Measurements from ENCODE around the gene TEX264.

DNA sequence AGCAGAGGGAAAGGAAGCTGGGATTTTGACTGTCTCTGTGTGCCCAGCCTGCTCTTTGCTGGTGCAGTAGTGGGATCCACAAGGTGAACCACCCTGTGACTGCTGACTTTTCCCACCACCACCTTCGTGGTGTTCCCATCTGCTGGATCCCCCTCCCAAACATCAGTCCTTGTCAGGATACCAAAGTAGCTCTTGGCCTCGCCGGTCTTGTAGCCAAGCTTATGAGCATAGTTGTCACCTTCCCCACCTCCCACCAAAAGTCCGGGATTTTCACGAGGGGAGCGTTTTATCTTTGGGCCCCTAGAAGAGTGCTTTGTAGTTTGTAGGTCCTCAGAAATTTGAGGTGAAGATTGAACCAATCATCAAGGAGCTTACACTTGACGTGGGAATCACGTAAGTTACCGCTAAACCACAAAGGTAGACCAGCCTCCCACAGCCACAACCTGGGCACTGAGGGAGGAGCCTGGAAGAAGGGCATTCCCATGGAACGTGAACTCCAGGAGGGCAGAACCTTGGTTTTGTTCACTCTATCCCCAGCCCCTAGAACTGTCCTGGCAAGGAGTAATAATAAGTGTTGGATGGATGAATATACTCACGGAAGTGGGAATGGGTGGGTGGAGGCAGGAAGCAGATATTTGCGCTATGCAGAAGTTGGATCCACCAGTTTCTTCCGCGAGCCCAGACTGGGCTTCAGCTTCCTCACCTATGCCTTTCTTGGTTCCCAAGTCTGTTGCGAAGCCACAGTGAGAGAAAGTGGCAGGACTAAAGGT, 814 bp upstream of the TEX264 start:
- TF ChIP-seq, protein P1, sequence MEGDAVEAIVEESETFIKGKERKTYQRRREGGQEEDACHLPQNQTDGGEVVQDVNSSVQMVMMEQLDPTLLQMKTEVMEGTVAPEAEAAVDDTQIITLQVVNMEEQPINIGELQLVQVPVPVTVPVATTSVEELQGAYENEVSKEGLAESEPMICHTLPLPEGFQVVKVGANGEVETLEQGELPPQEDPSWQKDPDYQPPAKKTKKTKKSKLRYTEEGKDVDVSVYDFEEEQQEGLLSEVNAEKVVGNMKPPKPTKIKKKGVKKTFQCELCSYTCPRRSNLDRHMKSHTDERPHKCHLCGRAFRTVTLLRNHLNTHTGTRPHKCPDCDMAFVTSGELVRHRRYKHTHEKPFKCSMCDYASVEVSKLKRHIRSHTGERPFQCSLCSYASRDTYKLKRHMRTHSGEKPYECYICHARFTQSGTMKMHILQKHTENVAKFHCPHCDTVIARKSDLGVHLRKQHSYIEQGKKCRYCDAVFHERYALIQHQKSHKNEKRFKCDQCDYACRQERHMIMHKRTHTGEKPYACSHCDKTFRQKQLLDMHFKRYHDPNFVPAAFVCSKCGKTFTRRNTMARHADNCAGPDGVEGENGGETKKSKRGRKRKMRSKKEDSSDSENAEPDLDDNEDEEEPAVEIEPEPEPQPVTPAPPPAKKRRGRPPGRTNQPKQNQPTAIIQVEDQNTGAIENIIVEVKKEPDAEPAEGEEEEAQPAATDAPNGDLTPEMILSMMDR (IDR thresholded peaks at IDR 0.05 in 8 of 11, conservative IDR thresholded peaks at IDR 0.05 in 3 of 11), result no peak
- TF ChIP-seq POLR2A (IDR thresholded peaks at IDR 0.05) (no peak), POLR2AphosphoS5 (IDR thresholded peaks at IDR 0.05) (no peak)
